Adrenal gland (tissue), 5 donors: Measurements from ENCODE around the gene HIPK2.

Experiments
- CTCF ChIP-seq, 6 experiments: fragments of 450-650 bp in 4 of 6; fragments of 200-600 bp in 2 of 6; sonication (generic) in 1 of 6; IDR thresholded peaks; 1 replicate in 5 of 6; 2 replicates in 1 of 6; pipeline versions ENCODE4 v1.5.1 to v1.8.0; 2016 to 2021; ENCODE audit warnings: antibody characterized with exemption in 6 of 6, mild to moderate bottlenecking in 2 of 6, moderate library complexity in 1 of 6
- POLR2A ChIP-seq, 2 donors: fragments of 450-650 bp; IDR thresholded peaks; one replicate each; pipeline ENCODE4 v1.6.1; 2017; ENCODE audit warnings: antibody characterized with exemption in 2 of 2, mild to moderate bottlenecking in 2 of 2, moderate library complexity in 1 of 2
- donor health status: DM: no; HTN: no; CAD: no.

- no peak for TF ChIP-seq CTCF (IDR thresholded peaks at IDR 0.05)
- no peak for TF ChIP-seq POLR2A (IDR thresholded peaks at IDR 0.05)
Measured at GRCh38 chr7:139738101-139738489, 39.7 kb downstream of the HIPK2 start.
